ENCODE results near the gene SORCS1.

Gene SORCS1

GRCh38 chr10:106582291-106582690 is 582.2 kb downstream of the SORCS1 start:
- no peak overlapping the region for H3K4me3 ChIP-seq (ENCODE audit: low read length)
- H3K36me3 ChIP-seq (ENCODE audit: insufficient read depth, low read length) = no peaks in the 10 kb centered on the region

GRCh38 chr10:106577756-106578155 is 586.8 kb downstream of the SORCS1 start:
- H3K4me1 ChIP-seq (ENCODE audit: insufficient read depth, low read length) = no peaks in the 10 kb centered on the region
- H3K9me3 ChIP-seq (ENCODE audit: low read length) = no peaks in the 10 kb centered on the region
- H3K4me3 ChIP-seq (ENCODE audit: low read length) = no peak overlapping the region
- no peak overlapping the region for H2AFZ ChIP-seq (ENCODE audit: low read depth, low read length)
- no peaks in the 10 kb centered on the region for H3K36me3 ChIP-seq (ENCODE audit: insufficient read depth, low read length)
- H3K27me3 ChIP-seq (ENCODE audit: insufficient read depth, low read length) = no peaks in the 10 kb centered on the region

More at GRCh38 chr10:106582291-106582690, 582.2 kb downstream of the SORCS1 start:
- Histone ChIP-seq H3K27me3 (ENCODE audit: insufficient read depth, low read length) (no peaks in the 10 kb centered on the region), H3K9me3 (ENCODE audit: low read length) (no peaks in the 10 kb centered on the region), H2AFZ (ENCODE audit: low read depth, low read length) (no peak overlapping the region), H3K4me1 (ENCODE audit: insufficient read depth, low read length) (no peaks in the 10 kb centered on the region)

GRCh38 chr10:106577266-106577665 is 587.2 kb downstream of the SORCS1 start:
- no peaks in the 10 kb centered on the region for H3K36me3 ChIP-seq (ENCODE audit: insufficient read depth, low read length)
- H3K4me3 ChIP-seq (ENCODE audit: low read length) = no peak overlapping the region
- no peaks in the 10 kb centered on the region for H3K27me3 ChIP-seq (ENCODE audit: insufficient read depth, low read length)
- no peak overlapping the region for H2AFZ ChIP-seq (ENCODE audit: low read depth, low read length)
- no peaks in the 10 kb centered on the region for H3K9me3 ChIP-seq (ENCODE audit: low read length)
- no peaks in the 10 kb centered on the region for H3K4me1 ChIP-seq (ENCODE audit: insufficient read depth, low read length)

GRCh38 chr10:106576534-106576933 is 588.0 kb downstream of the SORCS1 start:
- no peaks in the 10 kb centered on the region for H3K4me1 ChIP-seq (ENCODE audit: insufficient read depth, low read length)
- no peak overlapping the region for H2AFZ ChIP-seq (ENCODE audit: low read depth, low read length)
- H3K4me3 ChIP-seq (ENCODE audit: low read length) = no peak overlapping the region
- H3K9me3 ChIP-seq (ENCODE audit: low read length) = no peaks in the 10 kb centered on the region
- no peaks in the 10 kb centered on the region for H3K36me3 ChIP-seq (ENCODE audit: insufficient read depth, low read length)
- H3K27me3 ChIP-seq (ENCODE audit: insufficient read depth, low read length) = no peaks in the 10 kb centered on the region

- peaks cover 2% of the 10 kb centered on the region for H3K27me3 ChIP-seq (ENCODE audit: insufficient read depth, low read length)
- H3K4me1 ChIP-seq (ENCODE audit: insufficient read depth, low read length) = no peaks in the 10 kb centered on the region
- no peaks in the 10 kb centered on the region for H3K9me3 ChIP-seq (ENCODE audit: low read length)
- no peaks in the 10 kb centered on the region for H3K36me3 ChIP-seq (ENCODE audit: insufficient read depth, low read length)
- H3K4me3 ChIP-seq (ENCODE audit: low read length) = no peak overlapping the region
- no peak overlapping the region for H2AFZ ChIP-seq (ENCODE audit: low read depth, low read length)
Observed at GRCh38 chr10:106573106-106573505, 591.4 kb downstream of the SORCS1 start.

GRCh38 chr10:106571192-106571946 is 593.1 kb downstream of the SORCS1 start:
- no peaks in the 10 kb centered on the region for H3K4me1 ChIP-seq (ENCODE audit: insufficient read depth, low read length)

GRCh38 chr10:106570268-106570667 is 594.2 kb downstream of the SORCS1 start:
- H2AFZ ChIP-seq (ENCODE audit: low read depth, low read length) = no peak overlapping the region
- peaks cover 2% of the 10 kb centered on the region for H3K27me3 ChIP-seq (ENCODE audit: insufficient read depth, low read length)
- no peaks in the 10 kb centered on the region for H3K9me3 ChIP-seq (ENCODE audit: low read length)
- H3K4me1 ChIP-seq (ENCODE audit: insufficient read depth, low read length) = no peaks in the 10 kb centered on the region
- H3K36me3 ChIP-seq (ENCODE audit: insufficient read depth, low read length) = no peaks in the 10 kb centered on the region
- no peak overlapping the region for H3K4me3 ChIP-seq (ENCODE audit: low read length)

More at GRCh38 chr10:106571192-106571946, 593.1 kb downstream of the SORCS1 start:
- Histone ChIP-seq H3K9me3 (ENCODE audit: low read length) (no peaks in the 10 kb centered on the region), H3K4me3 (ENCODE audit: low read length) (no peak overlapping the region), H3K27me3 (ENCODE audit: insufficient read depth, low read length) (peaks cover 2% of the 10 kb centered on the region), H2AFZ (ENCODE audit: low read depth, low read length) (no peak overlapping the region), H3K36me3 (ENCODE audit: insufficient read depth, low read length) (no peaks in the 10 kb centered on the region)

GRCh38 chr10:106567629-106568028 is 596.9 kb downstream of the SORCS1 start:
- H3K4me1 ChIP-seq (ENCODE audit: insufficient read depth, low read length) = no peaks in the 10 kb centered on the region
- no peaks in the 10 kb centered on the region for H3K36me3 ChIP-seq (ENCODE audit: insufficient read depth, low read length)
- no peak overlapping the region for H3K4me3 ChIP-seq (ENCODE audit: low read length)
- H3K9me3 ChIP-seq (ENCODE audit: low read length) = no peaks in the 10 kb centered on the region
- H2AFZ ChIP-seq (ENCODE audit: low read depth, low read length) = no peak overlapping the region
- H3K27me3 ChIP-seq (ENCODE audit: insufficient read depth, low read length) = peaks cover 2% of the 10 kb centered on the region

GRCh38 chr10:106566873-106567272 is 597.6 kb downstream of the SORCS1 start:
- H3K4me1 ChIP-seq (ENCODE audit: insufficient read depth, low read length) = no peaks in the 10 kb centered on the region
- H3K4me3 ChIP-seq (ENCODE audit: low read length) = no peak overlapping the region
- H2AFZ ChIP-seq (ENCODE audit: low read depth, low read length) = no peak overlapping the region
- peaks cover 2% of the 10 kb centered on the region for H3K27me3 ChIP-seq (ENCODE audit: insufficient read depth, low read length)
- H3K36me3 ChIP-seq (ENCODE audit: insufficient read depth, low read length) = no peaks in the 10 kb centered on the region
- H3K9me3 ChIP-seq (ENCODE audit: low read length) = no peaks in the 10 kb centered on the region

- Histone ChIP-seq H3K4me1 (ENCODE audit: insufficient read depth, low read length) (no peaks in the 10 kb centered on the region), H3K36me3 (ENCODE audit: insufficient read depth, low read length) (no peaks in the 10 kb centered on the region), H3K27me3 (ENCODE audit: insufficient read depth, low read length) (peaks cover 2% of the 10 kb centered on the region), H3K4me3 (ENCODE audit: low read length) (no peak overlapping the region), H2AFZ (ENCODE audit: low read depth, low read length) (no peak overlapping the region), H3K9me3 (ENCODE audit: low read length) (no peaks in the 10 kb centered on the region)
Observed at GRCh38 chr10:106565546-106565945, 599.0 kb downstream of the SORCS1 start.

- Histone ChIP-seq H2AFZ (ENCODE audit: low read depth, low read length) (no peak overlapping the region), H3K4me3 (ENCODE audit: low read length) (no peak overlapping the region)
Observed at GRCh38 chr10:106563384-106563783, 601.1 kb downstream of the SORCS1 start.

GRCh38 chr10:106560925-106561640 is 603.4 kb downstream of the SORCS1 start:
- H3K4me1 ChIP-seq (ENCODE audit: insufficient read depth, low read length) = no peaks in the 10 kb centered on the region
- no peaks in the 10 kb centered on the region for H3K27me3 ChIP-seq (ENCODE audit: insufficient read depth, low read length)
- no peaks in the 10 kb centered on the region for H3K36me3 ChIP-seq (ENCODE audit: insufficient read depth, low read length)
- H2AFZ ChIP-seq (ENCODE audit: low read depth, low read length) = no peak overlapping the region
- no peak overlapping the region for H3K4me3 ChIP-seq (ENCODE audit: low read length)
- H3K9me3 ChIP-seq (ENCODE audit: low read length) = no peaks in the 10 kb centered on the region

More at GRCh38 chr10:106563384-106563783, 601.1 kb downstream of the SORCS1 start:
- no peaks in the 10 kb centered on the region for H3K4me1 ChIP-seq (ENCODE audit: insufficient read depth, low read length)
- H3K9me3 ChIP-seq (ENCODE audit: low read length) = no peaks in the 10 kb centered on the region
- H3K36me3 ChIP-seq (ENCODE audit: insufficient read depth, low read length) = no peaks in the 10 kb centered on the region
- no peaks in the 10 kb centered on the region for H3K27me3 ChIP-seq (ENCODE audit: insufficient read depth, low read length)

GRCh38 chr10:106559442-106559841 is 605.1 kb downstream of the SORCS1 start:
- Histone ChIP-seq H3K27me3 (ENCODE audit: insufficient read depth, low read length) (no peaks in the 10 kb centered on the region), H3K4me3 (ENCODE audit: low read length) (no peak overlapping the region), H3K36me3 (ENCODE audit: insufficient read depth, low read length) (no peaks in the 10 kb centered on the region), H3K4me1 (ENCODE audit: insufficient read depth, low read length) (no peaks in the 10 kb centered on the region), H2AFZ (ENCODE audit: low read depth, low read length) (no peak overlapping the region), H3K9me3 (ENCODE audit: low read length) (no peaks in the 10 kb centered on the region)
